Karpas-422 (cell line): ENCODE data around the gene PRSS27. TPM values are rescaled to one million over a fixed set of nuclear protein-coding genes. Genes with fewer than 3 reads are reported as not detected.

ENCODE experiments used
- DNase-seq: peaks from one replicate; pipeline ENCODE4 v3.0.0-alpha.2; 2015
- H2AFZ ChIP-seq: fragments of 200-600 bp; sonication (generic); 2 replicates; pipeline ENCODE4 v1.6.1; 2014; ENCODE audit warnings: antibody characterized with exemption, low read length, mixed read lengths
- H3K27ac ChIP-seq: fragments of 200-600 bp; sonication (generic); 2 replicates; pipeline ENCODE4 v1.5.1; 2014; ENCODE audit warnings: mild to moderate bottlenecking, low read length, moderate library complexity
- H3K27me3 ChIP-seq: fragments of 200-600 bp; sonication (generic); 2 replicates; pipeline ENCODE4 v1.6.1; 2014; ENCODE audit warnings: low read length, mixed read lengths
- H3K36me3 ChIP-seq: fragments of 200-600 bp; sonication (generic); 2 replicates; pipeline ENCODE4 v1.6.1; 2014; ENCODE audit warnings: low read length, mixed read lengths; ENCODE audit not compliant: insufficient read depth
- H3K4me1 ChIP-seq: fragments of 200-600 bp; sonication (generic); 2 replicates; pipeline ENCODE4 v1.6.1; 2014; ENCODE audit warnings: mild to moderate bottlenecking, low read length, mixed read lengths
- H3K4me2 ChIP-seq: fragments of 200-600 bp; sonication (generic); 2 replicates; pipeline ENCODE4 v1.6.1; 2014; ENCODE audit warnings: low read length, low read depth, mild to moderate bottlenecking; ENCODE audit not compliant: poor library complexity, severe bottlenecking
- H3K4me3 ChIP-seq: fragments of 200-600 bp; sonication (generic); 2 replicates; pipeline ENCODE4 v1.5.1; 2014; ENCODE audit warnings: mild to moderate bottlenecking, antibody characterized with exemption, low read length, mixed read lengths
- H3K79me2 ChIP-seq: fragments of 200-600 bp; sonication (generic); 2 replicates; pipeline ENCODE4 v1.6.1; 2014; ENCODE audit warnings: mild to moderate bottlenecking, low read length, mixed read lengths
- H3K9ac ChIP-seq: fragments of 200-600 bp; sonication (generic); 2 replicates; pipeline ENCODE4 v1.6.0; 2014; ENCODE audit warnings: low read length
- H3K9me2 ChIP-seq: fragments of 200-600 bp; sonication (generic), shearing (Covaris generic); replicated peaks from 2 replicates; pipeline ENCODE4 v1.6.0; 2014; ENCODE audit warnings: mild to moderate bottlenecking, low read length, moderate library complexity; ENCODE audit not compliant: insufficient read depth
- H3K9me3 ChIP-seq: fragments of 300-700, 200-600 bp; sonication (generic); 2 replicates; pipeline ENCODE4 v1.6.1; 2014; ENCODE audit warnings: low read length, mixed read lengths
- H4K20me1 ChIP-seq: fragments of 200-600 bp; sonication (generic); 2 replicates; pipeline ENCODE4 v1.6.1; 2014; ENCODE audit warnings: mild to moderate bottlenecking, antibody characterized with exemption, low read length, low read depth; ENCODE audit not compliant: insufficient read depth
- total RNA-seq: library from RNA; depleted of rRNA; stranded (reverse); fragments of >200 nt; shearing (Covaris generic); gene quantifications from 2 replicates; pipeline ENCODE4 v1.2.3, GENCODE V29; 2014; ENCODE audit warnings: low replicate concordance

The PRSS27 gene
- total RNA-seq, 1 experiment from 2014 or later: 1.4 TPM

DNA sequence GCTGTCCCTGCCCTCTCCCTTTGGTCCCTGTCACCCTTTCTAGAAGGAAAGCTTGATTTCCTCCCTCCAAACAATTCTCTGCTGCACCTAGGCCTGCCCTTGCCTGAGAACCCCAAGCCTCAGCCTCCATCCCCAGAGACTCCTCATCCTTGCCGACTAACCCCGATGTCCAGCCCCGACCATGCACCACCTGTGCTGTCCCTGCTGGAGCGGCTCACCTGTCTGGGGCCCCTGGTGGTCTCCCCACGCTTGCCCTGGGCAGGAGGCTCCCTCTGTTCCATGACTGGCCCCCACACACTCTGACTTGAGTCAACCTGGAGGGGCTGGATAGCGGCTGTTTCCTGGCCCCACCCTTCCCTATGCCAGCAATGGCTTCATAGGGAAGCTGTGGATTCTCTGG is 20.5 kb upstream of the PRSS27 start:
- Histone ChIP-seq H3K9me3 (no peaks in the 10 kb centered on the region), H3K9me2 (no peaks in the 10 kb centered on the region), H3K9ac (no peak overlapping the region), H3K27ac (no peak overlapping the region), H3K4me1 (peaks cover under 1% of the 10 kb centered on the region; the same call in 1 of the 2 replicates), H2AFZ (no peak overlapping the region), H3K4me3 (no peak overlapping the region), H4K20me1 (no peaks in the 10 kb centered on the region), H3K27me3 (no peaks in the 10 kb centered on the region), H3K36me3 (no peaks in the 10 kb centered on the region), H3K4me2 (no peak overlapping the region), H3K79me2 (no peaks in the 10 kb centered on the region)
- DNase-seq: no peak

DNA sequence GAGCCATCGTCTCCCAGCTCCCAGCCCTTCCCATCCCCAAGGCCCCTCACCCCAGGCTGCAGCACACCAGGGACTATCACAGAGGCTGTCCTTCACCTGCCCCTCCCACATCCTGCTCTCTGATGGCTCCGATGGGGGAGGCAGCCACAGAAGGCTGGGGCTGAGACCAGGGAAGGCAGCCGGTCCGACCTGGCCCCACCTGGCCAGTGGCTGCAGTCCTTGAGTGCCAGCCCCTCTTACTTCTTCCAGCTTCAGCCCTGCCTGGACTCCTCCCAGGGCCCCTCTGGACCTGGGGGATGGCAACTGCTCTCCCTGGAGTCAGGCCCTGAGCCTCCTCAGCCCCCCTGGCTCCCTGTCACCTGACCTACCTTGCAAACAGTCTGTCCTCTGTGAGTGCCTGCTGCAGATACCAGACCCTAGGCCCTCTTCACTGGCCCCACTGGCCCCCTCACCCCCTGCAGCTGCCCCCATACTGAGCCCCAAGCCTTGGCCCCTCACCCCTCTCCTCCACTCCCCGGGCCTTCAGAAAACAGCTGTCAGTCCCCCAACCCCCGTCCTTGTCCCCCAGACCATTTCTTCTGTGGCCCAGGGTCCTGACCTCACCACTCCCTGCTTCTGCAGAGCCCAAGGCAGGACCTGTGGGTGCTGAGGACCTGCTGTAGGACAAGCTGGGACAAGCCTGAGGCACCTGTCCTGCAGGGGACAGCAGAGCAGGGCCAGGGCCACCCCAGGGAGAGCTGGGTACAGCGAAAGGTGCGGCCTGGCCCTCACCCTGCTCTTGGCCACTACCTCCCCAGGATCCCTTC is 19.8 kb upstream of the PRSS27 start:
- Histone ChIP-seq H4K20me1 (no peaks in the 10 kb centered on the region), H3K9ac (no peak overlapping the region)
- DNase-seq: no peak

DNA sequence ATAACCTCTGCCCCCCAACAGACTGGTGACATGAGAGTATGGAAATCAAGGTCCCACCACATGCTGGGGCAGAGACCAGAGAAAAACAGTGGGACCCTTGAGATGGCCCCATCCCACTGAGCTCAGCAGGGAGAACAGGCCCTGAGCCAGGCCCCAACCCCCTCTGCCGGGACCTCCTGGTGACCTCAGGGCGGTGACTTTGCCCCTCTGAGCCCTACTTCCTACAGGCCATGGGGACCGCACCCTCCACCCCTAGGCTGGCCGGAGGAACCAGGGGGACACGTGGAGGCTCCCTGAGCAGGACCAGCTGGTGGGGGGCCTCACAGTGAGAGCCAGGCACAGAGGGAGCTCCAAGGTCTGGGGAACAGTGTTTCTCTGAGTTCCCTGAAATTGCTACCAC is 18.6 kb upstream of the PRSS27 start:
- H3K79me2 ChIP-seq: no peaks in the 10 kb centered on the region
- H4K20me1 ChIP-seq: no peaks in the 10 kb centered on the region
- no peaks in the 10 kb centered on the region for H3K4me1 ChIP-seq
- no peak overlapping the region for H3K4me2 ChIP-seq
- H3K27me3 ChIP-seq: no peaks in the 10 kb centered on the region
- no peaks in the 10 kb centered on the region for H3K9me2 ChIP-seq
- H3K4me3 ChIP-seq: no peak overlapping the region
- no peaks in the 10 kb centered on the region for H3K36me3 ChIP-seq
- no peak overlapping the region for H3K9ac ChIP-seq
- no peak for DNase-seq
- no peak overlapping the region for H2AFZ ChIP-seq
- H3K9me3 ChIP-seq: no peaks in the 10 kb centered on the region
- H3K27ac ChIP-seq: no peak overlapping the region

More for the DNA sequence above, 19.8 kb upstream of the PRSS27 start:
- Histone ChIP-seq H3K27ac (no peak overlapping the region), H3K9me2 (no peaks in the 10 kb centered on the region), H3K4me3 (no peak overlapping the region), H2AFZ (no peak overlapping the region), H3K79me2 (no peaks in the 10 kb centered on the region), H3K4me1 (no peaks in the 10 kb centered on the region), H3K9me3 (no peaks in the 10 kb centered on the region), H3K27me3 (no peaks in the 10 kb centered on the region), H3K4me2 (no peak overlapping the region), H3K36me3 (no peaks in the 10 kb centered on the region)

DNA sequence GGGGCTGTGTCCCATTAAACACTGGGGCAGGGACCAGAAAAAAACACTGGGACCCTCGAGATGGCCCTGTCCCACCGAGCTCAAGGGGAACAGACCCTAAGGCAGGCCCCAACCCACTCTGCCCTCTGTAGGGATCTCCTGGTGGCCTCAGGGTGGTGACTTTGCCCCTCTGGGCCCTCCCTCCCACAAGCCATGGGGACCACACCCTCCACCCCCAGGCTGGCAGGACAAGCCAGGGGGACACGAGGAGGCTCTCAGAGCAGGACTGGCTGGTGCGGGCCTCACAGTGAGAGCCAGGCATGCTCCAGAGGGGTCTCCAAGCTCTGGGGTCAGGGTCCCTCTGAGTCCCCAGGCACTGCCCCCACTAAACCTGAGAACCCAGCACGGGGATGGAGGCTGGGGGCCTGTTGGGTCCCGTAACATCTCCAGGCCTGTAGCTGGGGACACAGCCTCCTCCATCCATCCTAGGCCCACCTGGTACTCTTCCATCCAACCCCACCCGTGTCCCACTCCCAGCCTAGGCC is 17.9 kb upstream of the PRSS27 start:
- H3K4me2 ChIP-seq: no peak overlapping the region
- no peaks in the 10 kb centered on the region for H3K9me2 ChIP-seq
- no peak overlapping the region for H2AFZ ChIP-seq
- no peaks in the 10 kb centered on the region for H3K9me3 ChIP-seq
- H4K20me1 ChIP-seq: no peaks in the 10 kb centered on the region
- no peaks in the 10 kb centered on the region for H3K79me2 ChIP-seq
- no peaks in the 10 kb centered on the region for H3K4me1 ChIP-seq
- H3K4me3 ChIP-seq: no peak overlapping the region
- DNase-seq: no peak
- no peak overlapping the region for H3K27ac ChIP-seq
- H3K9ac ChIP-seq: no peak overlapping the region
- H3K36me3 ChIP-seq: no peaks in the 10 kb centered on the region
- no peaks in the 10 kb centered on the region for H3K27me3 ChIP-seq

DNA sequence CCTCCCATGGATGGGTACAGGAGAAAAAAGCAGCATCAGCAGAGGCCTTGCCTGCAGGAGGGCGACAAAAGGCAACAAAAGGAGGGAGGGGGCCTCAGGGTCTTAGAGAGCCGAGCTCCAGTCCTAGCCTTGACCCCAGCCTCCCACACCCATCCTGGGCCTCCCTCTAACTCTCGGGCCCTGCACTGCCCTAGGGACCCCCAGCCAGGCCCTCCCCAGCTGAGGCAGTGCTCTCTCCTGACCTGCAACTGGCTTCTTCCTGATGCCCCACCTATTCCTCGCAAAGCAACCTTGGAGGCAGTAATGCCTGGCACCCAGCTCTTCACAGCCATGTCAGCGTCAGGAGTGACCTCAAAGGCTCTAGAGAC is 17.2 kb upstream of the PRSS27 start:
- Histone ChIP-seq H3K27ac (no peak overlapping the region), H2AFZ (no peak overlapping the region), H3K9me2 (no peaks in the 10 kb centered on the region), H3K36me3 (no peaks in the 10 kb centered on the region), H3K27me3 (no peaks in the 10 kb centered on the region), H3K9ac (no peak overlapping the region), H3K4me2 (no peak overlapping the region), H3K9me3 (no peaks in the 10 kb centered on the region), H3K79me2 (no peaks in the 10 kb centered on the region), H3K4me1 (no peaks in the 10 kb centered on the region), H4K20me1 (no peaks in the 10 kb centered on the region), H3K4me3 (no peak overlapping the region)
- DNase-seq: no peak

DNA sequence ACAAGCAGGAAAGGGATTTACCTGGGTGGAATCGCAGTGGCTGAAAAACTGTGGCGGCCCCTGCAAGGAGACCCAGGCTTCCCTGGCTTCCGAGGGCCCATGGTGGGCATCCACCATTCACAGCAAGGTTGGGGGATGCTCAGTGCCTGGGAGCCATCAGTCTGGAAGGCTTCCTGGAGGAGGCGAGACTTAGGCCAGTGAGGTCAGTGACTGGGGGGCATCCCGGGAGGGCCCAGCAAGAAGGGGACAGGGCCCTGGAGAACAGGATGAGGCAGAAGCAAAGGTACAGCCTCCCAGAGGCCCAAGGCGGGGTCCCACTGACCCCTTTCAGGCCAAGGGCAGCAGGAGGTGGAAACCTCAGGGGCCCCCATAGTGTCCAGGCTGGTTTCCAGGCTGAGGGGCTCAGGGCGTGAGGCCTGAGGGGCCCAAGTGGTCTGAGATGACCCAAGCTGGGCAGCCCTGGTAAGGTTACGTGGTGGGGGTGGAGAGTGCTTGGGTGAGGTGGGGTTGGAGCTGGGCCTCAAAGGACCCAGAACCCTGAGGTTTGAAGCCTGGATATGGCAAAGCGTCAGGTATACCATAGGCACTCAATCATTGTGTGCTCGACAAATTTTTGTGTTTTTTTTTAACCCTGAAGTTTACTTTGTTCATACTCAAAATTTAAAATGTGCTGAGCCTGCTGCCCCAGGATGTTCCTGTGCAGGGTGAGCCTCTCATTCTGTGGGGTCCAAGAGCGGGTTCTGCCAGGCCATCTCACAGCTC is 16.6 kb upstream of the PRSS27 start:
- DNase-seq: no peak
- no peak overlapping the region for H2AFZ ChIP-seq
- no peak overlapping the region for H3K9ac ChIP-seq

DNA sequence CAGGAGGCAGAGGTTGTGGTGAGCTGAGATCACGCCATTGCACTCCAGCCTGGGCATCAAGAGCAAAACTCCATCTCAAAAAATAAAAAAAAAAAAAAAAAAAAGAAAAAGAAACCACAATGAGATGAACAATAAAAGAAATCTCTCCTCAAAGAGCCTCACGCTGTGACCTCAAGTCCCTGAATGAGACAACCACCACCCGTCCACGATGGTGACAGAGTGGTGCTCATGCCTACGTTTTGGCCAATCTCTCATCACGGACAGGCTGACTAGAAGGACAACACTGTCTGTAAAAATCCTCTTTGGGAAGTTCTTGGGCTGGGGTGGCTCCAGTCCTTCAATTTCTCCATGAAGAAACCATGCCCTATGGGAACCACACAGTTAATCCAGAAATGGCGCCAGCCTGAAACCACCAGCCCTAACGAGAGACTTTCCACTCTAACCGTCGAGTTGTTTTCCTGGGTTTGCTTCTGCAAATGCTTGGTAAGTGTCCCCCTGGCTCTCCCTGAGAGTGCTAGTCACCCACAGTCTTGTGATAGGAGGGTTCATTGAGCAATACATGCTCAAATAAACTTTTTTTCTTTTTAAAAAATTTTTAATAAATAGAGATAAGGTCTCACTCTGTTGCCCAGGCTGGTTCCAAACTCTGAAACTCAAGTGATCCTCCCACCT is 15.0 kb upstream of the PRSS27 start:
- Histone ChIP-seq H3K9me2 (no peaks in the 10 kb centered on the region), H3K4me3 (no peak overlapping the region), H3K79me2 (no peaks in the 10 kb centered on the region), H3K4me1 (no peaks in the 10 kb centered on the region), H3K27me3 (no peaks in the 10 kb centered on the region), H3K4me2 (no peak overlapping the region), H3K36me3 (no peaks in the 10 kb centered on the region), H2AFZ (no peak overlapping the region), H3K9ac (no peak overlapping the region), H4K20me1 (no peaks in the 10 kb centered on the region), H3K27ac (no peak overlapping the region), H3K9me3 (no peaks in the 10 kb centered on the region)
- DNase-seq: no peak

More for the DNA sequence above, 16.6 kb upstream of the PRSS27 start:
- no peak overlapping the region for H3K4me3 ChIP-seq
- H3K27ac ChIP-seq: no peak overlapping the region
- H3K4me1 ChIP-seq: no peaks in the 10 kb centered on the region
- H3K4me2 ChIP-seq: no peak overlapping the region
- H3K9me3 ChIP-seq: no peaks in the 10 kb centered on the region
- H3K27me3 ChIP-seq: no peaks in the 10 kb centered on the region
- H3K36me3 ChIP-seq: no peaks in the 10 kb centered on the region
- H3K9me2 ChIP-seq: no peaks in the 10 kb centered on the region
- no peaks in the 10 kb centered on the region for H3K79me2 ChIP-seq
- no peaks in the 10 kb centered on the region for H4K20me1 ChIP-seq

DNA sequence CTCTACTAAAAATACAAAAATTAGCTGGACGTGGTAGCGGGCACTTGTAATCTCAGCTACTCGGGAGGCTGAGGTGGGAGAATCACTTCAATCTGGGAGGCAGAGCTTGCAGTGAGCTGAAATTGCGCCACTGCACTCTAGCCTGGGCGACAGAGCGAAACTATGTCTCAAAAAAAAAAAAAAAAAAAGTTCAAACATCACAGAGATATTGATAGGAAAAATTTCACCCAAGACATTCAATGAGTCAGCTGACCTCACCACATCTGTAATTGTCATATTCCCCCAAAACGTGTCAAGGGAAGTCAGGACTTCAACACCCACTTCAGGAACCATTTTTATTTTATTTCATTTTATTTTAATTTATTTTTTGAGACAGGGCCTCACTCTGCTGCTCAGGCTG is 8.0 kb upstream of the PRSS27 start:
- Histone ChIP-seq H3K9ac (no peak overlapping the region), H3K36me3 (no peaks in the 10 kb centered on the region), H4K20me1 (no peaks in the 10 kb centered on the region), H3K4me3 (no peak overlapping the region), H3K79me2 (no peaks in the 10 kb centered on the region), H3K4me2 (no peak overlapping the region), H3K9me2 (no peaks in the 10 kb centered on the region), H2AFZ (no peak overlapping the region), H3K27me3 (no peaks in the 10 kb centered on the region), H3K9me3 (no peaks in the 10 kb centered on the region), H3K27ac (no peak overlapping the region), H3K4me1 (no peaks in the 10 kb centered on the region)
- no peak for DNase-seq
